Vagina (tissue), 2 donors: ENCODE data around the gene ZNF480. TPM values are rescaled to one million over a fixed set of nuclear protein-coding genes. Genes with fewer than 3 reads are reported as not detected.
A peak's percentile ranks its signal among the peaks of the same experiment; 100 is the strongest.
"Not testable (repeated sequence)": the region's sequence is repeated elsewhere in the genome, so short reads cannot be mapped to it uniquely, and the experiment has no call there.

Source experiments
- DNase-seq, 2 donors: peaks; one replicate each; pipeline ENCODE4 v3.0.0-alpha.2; 2017; ENCODE audit errors: extremely low spot score in 2 of 2
- H3K27ac ChIP-seq: fragments of 200-600 bp; sonication (generic); one replicate; pipeline ENCODE4 v1.5.1; 2019
- H3K27me3 ChIP-seq: fragments of 200-600 bp; sonication (generic); one replicate; pipeline ENCODE4 v1.5.1; 2019
- H3K36me3 ChIP-seq, 2 donors: fragments of 200-600 bp; sonication (generic); one replicate each; pipeline ENCODE4 v1.5.1; 2017 to 2019
- H3K4me1 ChIP-seq: fragments of 200-600 bp; sonication (generic); one replicate; pipeline ENCODE4 v1.5.1; 2019
- H3K4me3 ChIP-seq, 2 donors: fragments of 200-600 bp; sonication (generic); 1 replicate in 1 of 2; 2 replicates in 1 of 2; pipeline ENCODE4 v1.5.1; 2016 to 2019
- H3K9me3 ChIP-seq: fragments of 200-600 bp; sonication (generic); one replicate; pipeline ENCODE4 v1.5.1; 2019
- POLR2A ChIP-seq, 2 donors: fragments of 450-650 bp; IDR thresholded peaks; one replicate each; pipeline ENCODE4 v1.6.1; 2017; ENCODE audit warnings: antibody characterized with exemption in 2 of 2, mild to moderate bottlenecking in 2 of 2, moderate library complexity in 2 of 2
- POLR2AphosphoS5 ChIP-seq, 2 donors: sonication (generic); formaldehyde crosslinking; IDR thresholded peaks; one replicate each; pipeline ENCODE4 v1.9.0; 2017; ENCODE audit warnings: antibody characterized with exemption in 2 of 2, mild to moderate bottlenecking in 2 of 2, low read depth in 1 of 2; ENCODE audit not compliant: insufficient read depth in 1 of 2
- intact Hi-C: fragments of 100-400 bp; cut with DNase I; formaldehyde crosslinking; loops from one replicate; pipeline ENCODE4 v1.15.1; 2023
- total RNA-seq: library from RNA; depleted of rRNA; stranded (reverse); fragments of >200 nt; gene quantifications from one replicate; pipeline ENCODE4 v1.2.3, GENCODE V29; 2016
- TF ChIP-seq, protein P1 (sequence below), 3 experiments: fragments of 450-650 bp in 2 of 3; fragments of 200-600 bp in 1 of 3; sonication (generic) in 1 of 3; IDR thresholded peaks; one replicate each; pipeline ENCODE4 v1.5.1; 2017 to 2019; ENCODE audit warnings: antibody characterized with exemption in 3 of 3, mild to moderate bottlenecking in 2 of 3, moderate library complexity in 2 of 3

ZNF480 gene
- total RNA-seq, 1 donor from 2014 or later = 9.1 TPM

DNA sequence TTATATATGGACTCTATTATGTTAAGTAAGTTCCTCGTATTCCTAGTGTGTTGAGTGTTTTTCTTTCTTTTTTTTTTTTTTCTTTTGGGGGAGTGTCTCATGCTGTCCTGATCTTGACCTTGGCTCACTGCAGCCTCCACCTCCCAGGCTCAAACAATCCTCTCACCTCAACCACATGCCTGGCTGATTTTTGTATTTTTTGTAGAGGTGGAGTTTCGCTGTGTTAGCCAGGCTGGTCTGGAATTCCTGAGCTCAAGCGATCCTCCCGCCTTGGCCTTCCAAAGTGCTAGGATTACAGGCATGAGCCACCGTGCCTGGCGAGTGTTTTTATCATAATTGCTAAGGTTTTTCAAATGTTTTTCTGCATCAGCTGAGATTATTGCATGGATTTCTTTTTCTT is 10.7 kb upstream of the ZNF480 start:
- intact Hi-C loops = no loop called here
- H3K9me3 ChIP-seq = no peaks in the 10 kb centered on the region
- H3K36me3 ChIP-seq = peaks cover 0 to 73% of the 10 kb centered on the region in 2 donors

DNA sequence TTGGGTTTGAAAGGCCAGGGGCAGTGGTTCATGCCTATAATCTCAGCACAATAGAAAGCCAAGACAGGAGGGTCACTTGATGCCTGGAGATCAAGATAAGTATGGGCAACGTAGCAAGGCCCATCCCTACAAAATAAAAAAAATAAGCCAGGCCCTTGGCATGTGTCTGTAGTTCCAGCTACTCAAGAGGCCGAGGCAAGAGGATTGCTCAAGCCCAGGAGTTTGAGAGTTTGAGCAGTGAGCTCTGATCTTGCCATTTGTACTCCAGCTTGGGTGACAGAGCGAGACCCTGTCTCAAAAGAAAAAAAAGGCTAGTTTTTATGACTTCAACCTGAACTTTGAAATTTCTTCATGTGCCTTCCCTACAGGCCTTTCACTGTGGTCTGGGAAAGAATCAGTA is 5.2 kb upstream of the ZNF480 start:
- Histone ChIP-seq H3K4me1 (peaks cover 7% of the 10 kb centered on the region), H3K27me3 (no peaks in the 10 kb centered on the region), H3K4me3 (no peak overlapping the region), H3K36me3 (peaks cover 0 to 40% of the 10 kb centered on the region in 2 donors), H3K9me3 (no peaks in the 10 kb centered on the region), H3K27ac (no peak overlapping the region)
- TF ChIP-seq POLR2A (IDR thresholded peaks at IDR 0.05) (no peak), POLR2AphosphoS5 (IDR thresholded peaks at IDR 0.05; ENCODE audit: insufficient read depth in 1 of 2, low read depth in 1 of 2) (no peak)
- TF ChIP-seq, protein P1, sequence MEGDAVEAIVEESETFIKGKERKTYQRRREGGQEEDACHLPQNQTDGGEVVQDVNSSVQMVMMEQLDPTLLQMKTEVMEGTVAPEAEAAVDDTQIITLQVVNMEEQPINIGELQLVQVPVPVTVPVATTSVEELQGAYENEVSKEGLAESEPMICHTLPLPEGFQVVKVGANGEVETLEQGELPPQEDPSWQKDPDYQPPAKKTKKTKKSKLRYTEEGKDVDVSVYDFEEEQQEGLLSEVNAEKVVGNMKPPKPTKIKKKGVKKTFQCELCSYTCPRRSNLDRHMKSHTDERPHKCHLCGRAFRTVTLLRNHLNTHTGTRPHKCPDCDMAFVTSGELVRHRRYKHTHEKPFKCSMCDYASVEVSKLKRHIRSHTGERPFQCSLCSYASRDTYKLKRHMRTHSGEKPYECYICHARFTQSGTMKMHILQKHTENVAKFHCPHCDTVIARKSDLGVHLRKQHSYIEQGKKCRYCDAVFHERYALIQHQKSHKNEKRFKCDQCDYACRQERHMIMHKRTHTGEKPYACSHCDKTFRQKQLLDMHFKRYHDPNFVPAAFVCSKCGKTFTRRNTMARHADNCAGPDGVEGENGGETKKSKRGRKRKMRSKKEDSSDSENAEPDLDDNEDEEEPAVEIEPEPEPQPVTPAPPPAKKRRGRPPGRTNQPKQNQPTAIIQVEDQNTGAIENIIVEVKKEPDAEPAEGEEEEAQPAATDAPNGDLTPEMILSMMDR (IDR thresholded peaks at IDR 0.05) = no peak
- DNase-seq = no peak
- intact Hi-C loops = no loop called here

More for the DNA sequence above, 10.7 kb upstream of the ZNF480 start:
- TF ChIP-seq POLR2AphosphoS5 (IDR thresholded peaks at IDR 0.05; ENCODE audit: insufficient read depth in 1 of 2, low read depth in 1 of 2) (no peak), POLR2A (IDR thresholded peaks at IDR 0.05) (no peak)
- TF ChIP-seq, protein P1 (IDR thresholded peaks at IDR 0.05) = no peak
- DNase-seq = no peak
- Histone ChIP-seq H3K4me3 (no peak overlapping the region), H3K27me3 (no peaks in the 10 kb centered on the region), H3K4me1 (no peaks in the 10 kb centered on the region), H3K27ac (no peak overlapping the region)

DNA sequence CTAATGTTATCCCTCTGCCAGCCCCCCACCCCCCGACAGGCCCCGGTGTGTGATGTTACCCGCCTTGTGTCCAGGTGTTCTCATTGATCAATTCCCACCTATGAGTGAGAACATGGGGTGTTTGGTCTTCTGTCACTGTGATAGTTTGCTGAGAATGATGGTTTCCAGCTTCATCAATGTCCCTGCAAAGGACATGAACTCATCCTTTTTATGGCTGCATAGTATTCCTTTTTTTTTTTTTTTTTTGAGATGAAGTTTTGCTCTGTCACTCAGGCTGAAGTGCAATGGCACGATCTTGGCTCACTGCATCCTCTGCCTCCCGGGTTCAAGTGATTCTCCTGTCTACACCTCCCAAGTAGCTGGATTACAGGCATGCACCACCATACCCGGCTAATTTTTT is 4.0 kb upstream of the ZNF480 start:
- H3K9me3 ChIP-seq, DNase-seq, H3K27ac ChIP-seq, intact Hi-C loops, H3K4me3 ChIP-seq, H3K27me3 ChIP-seq: not testable (repeated sequence)
- Histone ChIP-seq H3K36me3 (peaks cover 0 to 40% of the 10 kb centered on the region in 2 donors), H3K4me1 (peaks cover 11% of the 10 kb centered on the region)

DNA sequence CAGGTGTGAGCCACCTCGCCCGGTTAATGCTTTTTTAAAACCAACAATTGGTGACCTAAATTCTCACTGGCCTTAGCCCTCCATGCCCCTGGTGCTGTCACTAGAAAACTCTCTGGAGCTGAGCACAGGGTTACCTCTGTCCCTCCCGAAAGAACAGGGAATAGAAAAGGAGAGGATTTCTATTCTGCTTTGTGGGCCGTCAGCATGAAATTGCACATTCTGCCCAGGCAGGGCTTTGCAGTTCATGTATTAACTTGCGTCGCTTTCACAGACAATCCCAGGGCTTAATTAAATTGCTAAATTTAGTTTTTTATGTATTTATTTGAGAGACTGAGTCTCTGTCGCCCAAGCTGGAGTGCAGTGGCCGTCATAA is 583 bp upstream of the ZNF480 start:
- H3K27ac ChIP-seq = peak overlapping the region; percentile 40
- H3K27me3 ChIP-seq = no peaks in the 10 kb centered on the region
- H3K36me3 ChIP-seq = peaks cover 0 to 33% of the 10 kb centered on the region in 2 donors
- TF ChIP-seq POLR2AphosphoS5 (IDR thresholded peaks at IDR 0.05; ENCODE audit: insufficient read depth in 1 of 2, low read depth in 1 of 2) (no peak), POLR2A (IDR thresholded peaks at IDR 0.05) (no peak)
- TF ChIP-seq, protein P1 (IDR thresholded peaks at IDR 0.05) = no peak
- DNase-seq = no peak
- intact Hi-C loops = loop anchor here (5.0 kb wide), 1 partner anchor 629 kb away; no protein-coding TSS in a partner anchor
- H3K9me3 ChIP-seq = no peaks in the 10 kb centered on the region
- H3K4me1 ChIP-seq = peaks cover 14% of the 10 kb centered on the region
- H3K4me3 ChIP-seq = peak overlapping the region; percentile 64 to 92

DNA sequence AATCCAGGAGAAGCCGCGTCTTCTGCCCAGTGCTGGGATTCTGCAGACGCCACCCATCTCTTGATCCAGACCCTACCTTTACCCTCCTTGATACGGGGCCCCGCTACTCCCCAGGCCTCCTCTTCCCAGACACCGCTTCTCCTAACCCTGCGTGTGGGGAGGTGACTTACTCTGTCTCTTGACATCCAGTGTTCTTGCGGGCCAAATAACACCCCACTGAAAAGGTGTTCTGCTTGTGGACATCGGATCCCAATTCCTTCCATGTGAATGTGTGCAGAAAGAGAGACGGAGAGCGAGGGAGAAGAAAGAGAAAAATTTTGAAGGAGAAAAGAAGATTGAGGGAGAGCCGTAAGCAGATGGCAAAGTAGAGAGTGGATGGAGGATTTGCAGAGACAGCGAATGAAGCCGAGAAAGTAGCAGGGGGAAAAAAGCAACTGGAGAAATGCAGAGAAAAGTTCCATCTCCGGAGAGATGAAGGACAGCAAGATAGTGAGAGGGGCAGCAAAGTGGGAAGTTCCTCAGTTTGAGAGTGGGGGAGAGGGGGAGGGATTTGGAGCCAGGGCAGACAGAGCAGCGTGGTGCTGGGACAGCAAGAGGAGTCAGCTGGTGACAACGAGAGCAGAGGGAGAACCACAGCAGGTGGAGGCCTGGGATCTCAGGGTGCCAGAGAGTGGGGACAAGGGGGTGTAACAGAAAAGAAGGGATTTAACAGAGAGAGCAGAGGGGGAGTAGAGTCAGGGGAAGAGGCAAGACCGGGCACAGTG is 814 bp downstream of the ZNF480 start:
- Histone ChIP-seq H3K9me3 (no peaks in the 10 kb centered on the region), H3K4me3 (peak overlapping the region; percentile 64 to 92), H3K27me3 (no peaks in the 10 kb centered on the region), H3K27ac (peak overlapping the region; percentile 80), H3K4me1 (peaks cover 14% of the 10 kb centered on the region), H3K36me3 (peaks cover 0 to 40% of the 10 kb centered on the region in 2 donors)
- intact Hi-C loops = loop anchor here (5.0 kb wide), 1 partner anchor 630 kb away; no protein-coding TSS in a partner anchor
- TF ChIP-seq POLR2A (IDR thresholded peaks at IDR 0.05) = no peak
- no peak for DNase-seq

GRCh38 chr19:52307275-52307674 is 10.3 kb downstream of the ZNF480 start:
- intact Hi-C loops = no loop called here
- Histone ChIP-seq H3K4me3 (no peak overlapping the region), H3K4me1 (no peaks in the 10 kb centered on the region), H3K36me3 (peaks cover 0 to 97% of the 10 kb centered on the region in 2 donors), H3K27me3 (no peaks in the 10 kb centered on the region), H3K9me3 (peaks cover 69% of the 10 kb centered on the region), H3K27ac (no peak overlapping the region)
- TF ChIP-seq, protein P1 (IDR thresholded peaks at IDR 0.05) = no peak
- TF ChIP-seq POLR2A (IDR thresholded peaks at IDR 0.05) (no peak), POLR2AphosphoS5 (IDR thresholded peaks at IDR 0.05; ENCODE audit: insufficient read depth in 1 of 2, low read depth in 1 of 2) (no peak)
- no peak for DNase-seq
